ENCODE data around the gene RAD51D.
"Not testable (repeated sequence)": the region's sequence is repeated elsewhere in the genome, so short reads cannot be mapped to it uniquely, and the experiment has no call there.

Gene RAD51D

GRCh38 chr17:35064516-35065215 lies 55.0 kb downstream of the RAD51D start:
- no peak for DNase-seq

- peak; percentile 96 for DNase-seq
These were observed 56.0 kb downstream of the RAD51D start, which contains the start of gene RFFL for GRCh38 chr17:35063514-35064223. TSS of gene RFFL (minus strand) at chr17:35063707. CDS start at chr17:35026553, 37,154 bp downstream.

GRCh38 chr17:35062308-35062707 lies 57.4 kb downstream of the RAD51D start:
- no peak for DNase-seq

- DNase-seq, result no peak
These were observed 62.2 kb downstream of the RAD51D start for GRCh38 chr17:35057332-35057915.

GRCh38 chr17:35056013-35056412 lies 63.6 kb downstream of the RAD51D start:
- DNase-seq, result no peak

GRCh38 chr17:35053204-35053603 lies 66.5 kb downstream of the RAD51D start:
- DNase-seq, result no peak

- peak; percentile 3 for DNase-seq
These were observed 66.9 kb downstream of the RAD51D start for GRCh38 chr17:35052780-35053179.

- DNase-seq, result peak; percentile 17
These were observed 67.4 kb downstream of the RAD51D start for GRCh38 chr17:35052241-35052610.

- peak; percentile 5 for DNase-seq
These were observed 68.0 kb downstream of the RAD51D start for GRCh38 chr17:35051579-35052240.

GRCh38 chr17:35051183-35051578 lies 68.5 kb downstream of the RAD51D start:
- DNase-seq, result no peak

- DNase-seq, result no peak
These were observed 69.5 kb downstream of the RAD51D start for GRCh38 chr17:35050170-35050569.

- no peak for DNase-seq
These were observed 70.8 kb downstream of the RAD51D start for GRCh38 chr17:35048685-35049379.

GRCh38 chr17:35046740-35047283 lies 72.8 kb downstream of the RAD51D start:
- DNase-seq, result peak; percentile 26

GRCh38 chr17:35046245-35046644 lies 73.4 kb downstream of the RAD51D start:
- DNase-seq, result no peak

- not testable (repeated sequence) for DNase-seq
These were observed 74.1 kb downstream of the RAD51D start for GRCh38 chr17:35045458-35045979.

- no peak for DNase-seq
These were observed 75.5 kb downstream of the RAD51D start for GRCh38 chr17:35044181-35044580.
